Measurements from ENCODE around the gene CMKLR1. TPM values are rescaled to one million over a fixed set of nuclear protein-coding genes. Genes with fewer than 3 reads are reported as not detected.

Gene CMKLR1
- total RNA-seq, 1 experiment from 2014 or later = 1.3 TPM

DNA sequence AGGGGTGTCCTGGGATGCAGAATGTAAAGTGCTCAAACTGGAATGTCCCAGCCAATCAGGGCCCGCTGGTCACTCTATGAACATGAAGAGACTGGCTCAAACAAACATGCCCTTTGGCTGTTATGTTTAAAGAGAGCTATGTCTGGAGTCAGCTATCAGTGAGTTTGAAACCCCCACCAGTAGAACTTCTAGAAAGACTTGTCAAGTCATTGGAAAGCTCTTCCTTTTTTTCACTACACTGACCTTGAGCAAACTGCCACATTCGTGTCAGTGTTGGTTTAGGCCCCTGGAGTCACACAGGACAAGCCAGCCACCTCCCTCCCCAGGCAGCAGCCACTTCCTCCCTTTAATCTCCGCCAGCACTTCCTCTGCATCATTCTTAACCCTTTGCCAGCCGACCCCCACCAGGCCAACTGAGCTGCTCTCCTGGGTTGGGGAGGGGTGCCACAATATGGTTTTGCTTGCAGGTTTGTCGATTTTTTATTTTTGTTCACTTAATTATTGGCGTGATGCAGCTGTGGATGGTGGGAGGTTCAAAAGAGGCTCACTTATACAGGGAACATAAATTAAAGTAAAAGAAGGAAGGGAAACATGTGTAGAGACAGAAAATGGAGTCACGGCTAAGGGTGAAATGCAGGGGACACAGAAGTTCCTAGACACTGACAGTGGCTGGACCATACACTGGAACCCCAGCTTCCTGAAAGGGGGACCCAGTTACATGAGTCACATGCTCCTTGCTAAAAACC is 25.3 kb downstream of the CMKLR1 start:
- DNase-seq = no peak
- Histone ChIP-seq H3K36me3 (no peaks in the 10 kb centered on the region), H3K27me3 (no peaks in the 10 kb centered on the region), H3K4me3 (no peak overlapping the region), H3K9me3 (no peaks in the 10 kb centered on the region)

DNA sequence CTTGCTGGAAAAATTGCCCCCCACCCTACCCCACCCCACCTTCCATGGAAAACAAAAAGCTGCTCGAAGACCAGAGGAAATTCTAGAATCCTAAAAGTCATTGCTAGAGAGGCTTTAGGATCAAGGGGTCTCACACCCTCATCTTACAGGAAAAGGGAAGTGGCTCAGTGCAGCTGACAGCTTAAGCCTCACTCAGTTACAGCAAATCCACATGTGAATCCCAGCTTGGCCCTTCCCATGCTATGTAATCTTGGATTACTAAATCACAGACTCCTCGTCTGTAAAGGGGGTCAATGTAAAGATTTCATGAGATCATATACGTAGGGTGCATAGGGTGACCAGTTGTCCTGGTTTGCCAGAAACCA is 25.9 kb downstream of the CMKLR1 start:
- DNase-seq = no peak
- no peak overlapping the region for H3K4me3 ChIP-seq
- H3K36me3 ChIP-seq = no peaks in the 10 kb centered on the region
- H3K27me3 ChIP-seq = no peaks in the 10 kb centered on the region
- H3K9me3 ChIP-seq = no peaks in the 10 kb centered on the region

DNA sequence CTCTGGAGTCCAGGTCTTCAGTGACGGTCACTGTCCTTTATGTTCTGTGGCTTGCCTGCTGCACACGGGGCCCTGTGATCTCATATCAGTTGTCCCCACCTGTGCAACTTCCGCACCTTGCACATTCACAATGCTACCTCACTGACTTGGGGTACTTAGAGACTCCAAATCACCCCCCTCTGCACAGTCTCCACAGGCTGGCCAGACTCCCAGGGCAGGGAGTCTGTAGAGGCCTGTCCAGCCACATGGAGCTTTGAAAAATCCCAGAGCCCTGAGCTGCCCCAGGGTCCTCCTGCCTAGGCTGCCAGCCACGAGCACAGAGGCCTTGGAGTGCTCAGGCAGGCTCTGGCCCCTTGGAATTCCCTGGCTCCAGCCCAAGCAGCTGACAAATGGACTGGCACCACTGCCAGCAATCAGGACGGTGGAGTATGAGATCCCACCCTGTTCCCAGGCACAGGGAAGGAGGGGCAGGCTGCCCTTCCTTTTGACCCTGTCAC is 26.4 kb downstream of the CMKLR1 start:
- peak; percentile 85 for DNase-seq
- H3K9me3 ChIP-seq = no peaks in the 10 kb centered on the region
- H3K27me3 ChIP-seq = no peaks in the 10 kb centered on the region

DNA sequence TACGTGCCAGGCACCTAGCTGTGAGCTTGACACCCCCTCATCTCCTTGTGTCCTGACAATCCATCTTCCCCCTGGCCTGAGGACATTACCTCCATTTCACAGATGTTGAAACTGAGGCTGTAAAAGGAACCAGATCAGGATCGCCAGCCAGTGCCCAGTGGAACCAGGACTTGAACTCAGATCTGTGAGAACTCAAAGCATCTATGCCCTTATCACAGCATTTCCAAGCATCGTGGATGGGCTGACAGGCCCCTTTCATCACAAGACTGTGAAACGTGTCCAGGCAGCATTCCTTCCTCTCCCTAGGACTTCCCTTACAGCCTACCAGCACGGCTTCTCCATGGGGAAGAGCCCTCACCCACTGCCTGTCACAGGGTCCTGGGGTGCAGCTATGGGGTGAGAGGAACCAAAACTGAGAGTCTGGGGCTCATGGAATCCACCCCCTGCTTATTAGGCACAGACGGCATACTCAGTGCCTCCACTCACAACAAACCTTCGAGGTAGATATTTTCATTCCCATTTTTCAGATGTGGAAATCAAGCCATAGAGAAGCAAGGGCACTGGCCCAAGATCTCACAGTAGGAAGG is 26.9 kb downstream of the CMKLR1 start:
- DNase-seq = no peak
- no peaks in the 10 kb centered on the region for H3K9me3 ChIP-seq
- no peaks in the 10 kb centered on the region for H3K36me3 ChIP-seq
- H3K27me3 ChIP-seq = no peaks in the 10 kb centered on the region
- H3K4me3 ChIP-seq = no peak overlapping the region

More for the DNA sequence above, 26.4 kb downstream of the CMKLR1 start:
- no peak overlapping the region for H3K4me3 ChIP-seq
- no peaks in the 10 kb centered on the region for H3K36me3 ChIP-seq

DNA sequence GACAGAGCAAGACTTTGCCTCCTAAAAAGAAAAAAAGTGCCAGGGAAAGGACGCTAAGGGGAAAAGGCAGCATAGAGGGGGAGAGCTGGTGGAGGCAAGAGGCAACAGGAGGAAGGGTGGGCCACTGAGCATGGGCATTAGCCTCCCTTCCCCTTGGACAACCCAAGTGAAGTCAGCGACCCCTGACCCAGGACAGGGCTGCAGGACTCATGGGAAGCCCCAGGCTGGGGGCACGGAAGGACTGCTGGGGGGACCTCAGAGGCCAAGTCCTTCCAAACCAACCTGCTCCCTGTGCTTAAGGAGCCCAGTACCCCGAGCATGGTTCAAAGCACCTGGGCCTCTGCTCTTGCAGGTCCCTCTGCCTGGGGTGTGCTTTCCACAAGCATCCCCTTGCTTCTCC is 27.5 kb downstream of the CMKLR1 start:
- H3K27me3 ChIP-seq = no peaks in the 10 kb centered on the region
- H3K4me3 ChIP-seq = no peak overlapping the region
- no peaks in the 10 kb centered on the region for H3K36me3 ChIP-seq
- DNase-seq = no peak
- H3K9me3 ChIP-seq = no peaks in the 10 kb centered on the region

DNA sequence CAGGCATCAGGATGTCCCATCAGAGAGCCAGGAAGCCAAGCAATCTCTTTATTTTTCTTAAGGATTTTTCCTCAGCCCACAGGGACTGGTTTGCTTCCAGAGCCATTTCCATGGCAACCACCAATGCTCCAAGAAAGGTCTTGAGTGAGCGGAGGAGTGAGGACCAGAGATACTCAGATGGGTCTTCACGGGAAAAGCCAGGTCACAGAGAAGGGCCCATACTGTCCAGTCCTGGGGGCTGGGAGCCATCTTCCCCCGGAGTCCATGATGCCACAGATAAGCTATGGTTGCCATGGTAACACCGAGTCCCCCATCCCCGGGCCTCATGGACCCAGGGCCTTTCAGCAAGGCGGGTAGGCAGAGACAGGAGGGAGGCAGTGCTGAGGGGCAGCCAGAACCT is 28.6 kb downstream of the CMKLR1 start:
- H3K4me3 ChIP-seq = no peak overlapping the region
- no peak for DNase-seq
- no peaks in the 10 kb centered on the region for H3K9me3 ChIP-seq
- H3K36me3 ChIP-seq = no peaks in the 10 kb centered on the region
- no peaks in the 10 kb centered on the region for H3K27me3 ChIP-seq

DNA sequence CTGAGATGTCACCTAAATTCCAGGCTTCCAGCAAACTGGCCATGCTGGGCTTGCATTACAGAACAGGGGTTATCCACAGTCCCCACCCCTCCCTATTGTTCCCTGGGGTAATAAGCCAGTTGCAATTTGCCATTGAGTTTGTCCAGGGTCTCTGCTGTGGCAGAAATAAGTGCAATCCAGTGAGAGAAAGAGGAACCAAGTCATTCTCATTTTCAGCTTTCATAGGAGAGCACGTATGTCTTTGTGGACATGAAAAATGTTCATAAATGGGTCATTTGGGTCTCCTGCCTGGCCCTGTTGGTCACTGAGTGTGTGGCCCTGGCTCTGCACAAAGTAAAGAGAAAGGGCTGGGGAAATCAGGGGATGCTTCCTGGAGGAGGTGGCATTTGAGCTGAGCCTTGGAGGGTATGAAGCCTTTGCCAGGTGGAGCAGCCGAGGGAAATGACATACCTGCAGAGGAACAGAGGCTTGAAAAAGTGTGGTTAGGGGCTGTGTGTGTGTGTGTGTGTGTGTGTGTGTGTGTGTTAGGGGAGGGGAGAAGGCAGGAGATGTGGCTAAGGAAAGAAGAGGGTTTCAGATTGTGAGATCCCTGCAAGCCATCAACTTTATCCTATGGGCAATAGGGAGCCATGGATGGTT is 29.3 kb downstream of the CMKLR1 start:
- Histone ChIP-seq H3K36me3 (no peaks in the 10 kb centered on the region), H3K4me3 (no peak overlapping the region), H3K27me3 (no peaks in the 10 kb centered on the region), H3K9me3 (no peaks in the 10 kb centered on the region)
- DNase-seq = no peak

DNA sequence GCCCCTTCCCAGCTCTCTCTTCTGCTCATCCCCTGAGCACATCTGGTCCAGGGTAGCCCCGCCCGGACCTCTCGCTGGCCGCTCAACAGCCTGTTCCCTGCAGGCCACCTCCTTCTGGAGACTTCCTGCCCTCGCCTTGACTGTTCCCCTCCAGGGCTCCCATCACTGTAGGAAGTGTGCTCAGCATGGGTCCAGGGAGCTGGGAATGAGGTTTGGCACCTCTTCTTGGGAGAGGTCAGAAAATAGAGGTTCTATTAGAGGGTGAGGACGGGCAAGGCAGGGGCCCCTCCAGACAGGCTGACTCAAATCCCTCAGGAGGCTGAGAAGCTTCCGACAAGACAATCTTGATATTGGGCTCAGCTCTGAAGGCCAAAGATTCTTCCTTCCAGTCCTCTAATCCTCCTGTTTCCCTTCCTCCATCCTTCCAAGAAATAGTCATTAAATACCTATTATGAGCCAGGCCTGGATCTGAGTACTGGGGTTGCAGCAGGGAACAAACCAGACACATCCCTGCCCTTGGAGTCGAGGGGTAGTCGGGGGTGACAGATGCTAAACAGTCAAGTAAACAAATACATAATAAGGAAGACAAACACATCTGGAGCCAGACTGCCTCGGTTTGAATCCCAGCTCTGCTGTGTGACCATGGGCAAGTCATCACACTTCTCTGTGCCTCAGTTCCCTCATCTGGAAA is 30.6 kb downstream of the CMKLR1 start:
- Histone ChIP-seq H3K4me3 (no peak overlapping the region), H3K36me3 (no peaks in the 10 kb centered on the region), H3K9me3 (no peaks in the 10 kb centered on the region), H3K27me3 (no peaks in the 10 kb centered on the region)
- DNase-seq = peak; percentile 94

DNA sequence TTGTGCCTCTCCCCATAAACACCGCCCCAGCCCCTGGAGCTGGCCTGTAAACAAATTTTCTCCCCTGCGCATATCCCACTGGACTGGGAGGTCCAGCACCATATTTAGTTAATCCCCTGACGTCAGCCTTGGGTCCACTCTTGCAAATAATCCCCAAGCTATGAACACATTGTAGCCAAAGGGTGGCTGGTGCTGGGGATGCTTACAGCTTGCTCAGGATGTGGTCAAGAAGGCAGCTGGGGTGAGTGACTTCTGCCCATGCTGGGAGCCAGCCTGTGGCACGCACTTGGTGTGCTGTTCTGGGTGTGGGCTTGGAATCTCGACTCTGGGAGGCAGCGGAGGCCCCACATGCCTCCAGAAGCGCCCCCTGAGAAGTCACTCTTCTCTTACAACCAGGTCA is 32.1 kb downstream of the CMKLR1 start:
- H3K36me3 ChIP-seq = no peaks in the 10 kb centered on the region
- no peaks in the 10 kb centered on the region for H3K27me3 ChIP-seq
- H3K9me3 ChIP-seq = no peaks in the 10 kb centered on the region
- DNase-seq = peak; percentile 99
- peak overlapping the region; percentile 6; the same call in 1 of the 2 replicates for H3K4me3 ChIP-seq

DNA sequence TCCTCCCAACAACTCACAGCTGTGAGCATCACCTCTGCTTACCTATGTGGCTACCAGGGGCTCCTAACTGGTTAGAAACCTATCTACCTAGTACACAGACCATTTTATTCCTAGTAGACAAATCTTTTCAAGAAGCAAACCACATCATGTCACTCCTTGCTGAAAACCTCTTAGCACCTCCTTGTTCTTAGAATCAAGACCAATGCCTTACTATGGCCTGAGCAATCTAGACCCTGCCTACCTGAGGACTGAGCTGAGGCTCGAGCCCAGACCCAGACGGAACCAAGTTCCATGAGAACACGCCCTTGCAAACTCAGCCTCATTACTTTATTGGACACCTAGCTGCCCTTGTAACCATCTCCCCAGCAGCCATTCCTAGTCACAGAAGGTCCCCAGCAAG is 32.6 kb downstream of the CMKLR1 start:
- Histone ChIP-seq H3K27me3 (no peaks in the 10 kb centered on the region), H3K4me3 (no peak overlapping the region), H3K36me3 (no peaks in the 10 kb centered on the region), H3K9me3 (no peaks in the 10 kb centered on the region)
- no peak for DNase-seq

DNA sequence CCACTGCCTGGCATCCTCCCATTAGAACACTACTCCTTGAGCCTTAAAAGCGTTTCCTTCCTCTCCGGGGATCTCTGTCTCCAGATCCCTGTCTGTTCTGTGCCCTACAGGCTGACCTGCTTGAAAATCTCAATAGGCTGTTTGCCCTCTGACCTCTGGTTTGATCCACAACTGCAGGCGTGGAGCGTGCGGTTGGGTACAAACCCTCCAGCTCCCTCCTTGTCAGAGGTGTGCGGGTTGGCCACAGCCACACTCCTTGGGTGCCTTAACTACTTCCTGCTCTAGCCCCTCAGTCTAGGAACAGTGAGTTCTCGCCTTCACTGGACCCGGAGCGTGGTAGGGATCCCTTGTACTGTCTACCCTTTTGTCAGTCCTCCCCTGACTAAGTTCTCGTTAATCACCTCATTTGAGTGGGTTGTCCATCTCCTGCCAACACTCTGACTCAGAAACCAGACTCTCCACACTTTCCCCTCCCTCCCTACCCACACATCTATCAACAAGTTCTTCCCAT is 33.1 kb downstream of the CMKLR1 start:
- Histone ChIP-seq H3K9me3 (no peaks in the 10 kb centered on the region), H3K27me3 (no peaks in the 10 kb centered on the region), H3K36me3 (no peaks in the 10 kb centered on the region), H3K4me3 (peak overlapping the region; percentile 15)
- peak; percentile 79 for DNase-seq

DNA sequence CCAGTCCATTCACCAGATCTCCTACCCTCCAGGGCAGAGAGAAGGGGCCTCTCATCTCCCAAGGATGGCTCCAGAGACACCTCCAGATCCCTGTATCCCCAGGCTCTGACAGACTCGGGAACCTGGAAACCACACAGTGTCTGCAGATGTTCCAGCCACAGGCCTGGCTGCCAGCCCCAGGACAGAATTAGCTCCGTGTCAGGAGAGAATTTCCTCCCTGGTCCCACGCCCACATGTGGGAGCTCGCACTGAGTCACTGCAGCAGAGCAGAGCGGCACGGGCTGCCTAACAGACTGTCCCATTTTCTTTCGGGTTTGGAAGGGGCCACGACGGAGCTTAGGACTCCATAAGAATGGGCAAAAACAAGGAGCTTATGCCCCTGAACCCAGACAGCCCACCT is 33.6 kb downstream of the CMKLR1 start:
- H3K36me3 ChIP-seq = no peaks in the 10 kb centered on the region
- no peaks in the 10 kb centered on the region for H3K9me3 ChIP-seq
- peak overlapping the region; percentile 15 for H3K4me3 ChIP-seq
- peak; percentile 98 for DNase-seq
- no peaks in the 10 kb centered on the region for H3K27me3 ChIP-seq

DNA sequence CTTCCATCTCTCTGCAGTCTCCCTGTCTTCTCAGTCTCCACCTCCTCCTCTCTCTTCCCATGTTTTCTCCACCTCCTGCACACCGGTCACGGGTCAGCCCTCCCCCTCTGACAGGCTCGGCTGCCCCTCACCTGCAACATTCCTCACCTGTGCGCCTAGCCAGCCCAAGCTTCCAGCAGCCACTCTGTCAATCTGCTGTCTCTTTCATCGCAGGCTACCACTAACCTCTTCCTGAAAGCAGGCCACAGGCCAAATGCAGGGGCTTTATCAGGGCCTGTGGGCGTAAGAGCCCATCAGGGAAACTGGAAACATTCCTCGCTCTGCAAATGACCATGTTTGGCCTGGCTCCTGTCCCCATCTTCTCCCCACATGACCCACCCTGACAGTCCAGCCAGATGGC is 34.5 kb downstream of the CMKLR1 start:
- Histone ChIP-seq H3K9me3 (no peaks in the 10 kb centered on the region), H3K36me3 (no peaks in the 10 kb centered on the region), H3K27me3 (no peaks in the 10 kb centered on the region), H3K4me3 (no peak overlapping the region)
- DNase-seq = no peak

DNA sequence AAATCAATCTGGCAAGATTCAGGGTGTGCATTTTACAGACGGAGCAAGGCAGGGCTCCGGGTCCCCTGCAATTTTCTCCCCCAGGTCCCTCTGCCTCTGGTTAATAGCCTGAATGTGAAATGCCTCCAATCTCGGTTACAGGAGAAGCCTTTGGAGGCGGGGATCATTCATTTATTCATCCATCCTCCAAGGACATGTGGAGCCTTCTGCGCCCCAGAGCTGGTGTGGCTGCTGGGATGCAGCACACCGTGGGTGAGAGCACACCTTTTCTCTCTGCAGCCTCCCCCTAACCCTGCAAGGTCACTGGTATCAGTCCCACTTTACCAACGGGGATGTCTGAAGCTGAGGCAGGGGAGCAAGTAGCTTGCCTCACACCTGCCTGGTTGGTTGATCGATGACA is 35.4 kb downstream of the CMKLR1 start:
- DNase-seq = no peak
- H3K4me3 ChIP-seq = no peak overlapping the region
- no peaks in the 10 kb centered on the region for H3K9me3 ChIP-seq
- H3K36me3 ChIP-seq = no peaks in the 10 kb centered on the region
- no peaks in the 10 kb centered on the region for H3K27me3 ChIP-seq

DNA sequence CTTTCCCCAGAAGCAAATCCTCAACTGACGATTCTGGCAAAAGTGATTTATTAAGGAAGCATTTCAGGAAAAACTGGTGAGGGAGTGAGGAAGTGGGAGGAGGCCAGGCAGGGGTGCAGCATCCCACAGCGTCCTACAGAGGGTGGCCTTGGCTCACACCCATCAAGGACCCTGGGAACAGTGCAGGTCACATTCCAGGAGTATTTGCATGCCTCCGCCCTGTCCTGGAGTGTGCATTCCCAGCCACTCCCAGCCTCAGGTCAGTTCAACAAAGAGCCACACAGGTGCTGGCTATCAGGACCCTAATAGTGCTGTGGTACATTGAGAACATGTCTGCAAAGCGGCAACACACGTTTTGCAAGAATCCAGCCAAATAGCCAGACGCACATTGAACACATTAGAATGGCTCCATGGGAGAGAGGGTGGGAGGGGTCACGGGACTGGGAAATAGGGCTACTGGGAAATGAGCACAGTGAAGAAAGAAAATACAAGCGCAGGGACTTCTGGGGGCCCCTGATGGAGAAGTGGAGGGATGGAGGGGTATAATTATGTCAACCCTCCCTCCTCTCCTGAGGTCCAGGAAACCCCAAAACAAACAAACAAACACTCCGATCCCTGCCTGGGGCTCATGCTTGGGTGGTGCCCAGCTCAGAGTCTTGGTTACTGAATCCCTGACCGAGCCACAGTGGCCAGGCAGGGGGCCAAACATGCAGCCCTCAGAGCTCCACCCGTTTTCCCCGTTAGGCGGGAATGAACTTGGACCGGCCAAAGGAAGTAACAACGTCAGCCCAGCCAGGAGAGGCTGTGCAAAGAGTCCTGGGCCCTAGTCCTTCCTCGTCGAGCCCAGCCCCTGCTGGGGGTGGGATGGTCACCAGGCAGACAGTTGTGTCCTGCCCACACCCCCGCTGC is 36.5 kb downstream of the CMKLR1 start:
- H3K9me3 ChIP-seq = no peaks in the 10 kb centered on the region
- no peak overlapping the region for H3K4me3 ChIP-seq
- no peaks in the 10 kb centered on the region for H3K27me3 ChIP-seq
- peak; percentile 93 for DNase-seq
- H3K36me3 ChIP-seq = no peaks in the 10 kb centered on the region

DNA sequence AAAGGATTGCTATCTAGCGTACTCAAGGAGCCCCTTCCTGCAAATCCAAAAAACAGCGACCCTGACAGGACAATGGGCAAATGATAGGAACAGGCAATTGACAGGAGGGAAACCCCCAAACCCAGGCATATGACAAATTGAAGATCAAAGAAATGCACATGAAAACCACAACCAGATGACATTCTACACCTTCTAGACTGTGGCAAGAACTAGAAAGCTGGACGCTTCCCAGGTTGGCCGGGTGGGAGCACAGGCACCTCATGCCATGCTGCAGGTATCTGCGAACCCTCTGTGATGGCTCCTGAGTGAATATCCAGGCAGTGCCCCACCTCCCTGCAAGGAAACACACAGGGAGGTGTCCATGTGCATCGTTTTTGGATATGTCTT is 37.1 kb downstream of the CMKLR1 start:
- no peak overlapping the region for H3K4me3 ChIP-seq
- H3K36me3 ChIP-seq = no peaks in the 10 kb centered on the region
- no peaks in the 10 kb centered on the region for H3K9me3 ChIP-seq
- no peak for DNase-seq
- no peaks in the 10 kb centered on the region for H3K27me3 ChIP-seq

Measured in MG63 (cell line).